Hematopoietic multipotent progenitor cell treated with erythropoietin and hydrocortisone succinate and interleukin-3 and kit ligand, for 17 days (in vitro differentiated cells): ENCODE measurements around the gene NIPBL.
"Not testable (repeated sequence)": the region's sequence is repeated elsewhere in the genome, so short reads cannot be mapped to it uniquely, and the experiment has no call there.

Source experiments
- DNase-seq: peaks from one replicate; pipeline ENCODE4 v3.0.0-alpha.2; 2015; ENCODE audit warnings: low spot score

The NIPBL gene

DNA sequence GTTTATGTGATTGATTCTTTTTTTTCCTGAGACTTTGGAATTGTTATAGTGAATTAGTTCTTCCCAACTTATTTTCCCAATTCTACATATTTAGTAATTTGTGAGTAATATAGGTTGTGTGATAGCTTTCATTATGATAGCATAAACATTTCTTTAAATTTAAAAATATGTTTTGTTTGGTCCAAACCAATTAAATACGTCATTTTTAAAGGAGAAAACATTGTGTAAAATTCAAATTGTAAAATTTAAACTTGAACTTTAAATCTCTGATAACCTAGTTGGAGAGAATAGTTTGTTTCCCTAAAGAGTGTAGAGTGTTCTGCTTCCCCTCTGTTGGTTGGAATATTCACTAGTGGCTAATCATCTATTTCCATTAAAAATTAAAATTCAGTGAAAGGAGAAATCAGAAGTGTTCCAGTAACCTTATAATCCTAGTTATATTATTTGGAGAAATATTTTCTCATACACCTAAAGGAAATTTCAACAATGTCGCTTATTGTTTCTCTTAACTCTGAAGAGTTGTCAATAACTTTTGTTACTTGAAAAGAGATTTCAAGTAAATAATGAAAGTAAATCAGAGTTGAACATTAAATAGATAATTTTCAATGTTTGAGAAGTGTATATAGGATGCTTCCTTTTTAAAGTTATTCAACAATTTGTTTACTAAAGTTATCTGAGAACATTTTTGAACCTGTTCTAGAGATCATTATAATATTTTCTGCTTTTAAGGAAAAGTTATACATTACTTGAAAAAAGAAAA is 2.9 kb downstream of the NIPBL start:
- DNase-seq = peak; percentile 50

GRCh38 chr5:36880761-36881160 is 4.2 kb downstream of the NIPBL start:
- DNase-seq = peak; percentile 45

DNA sequence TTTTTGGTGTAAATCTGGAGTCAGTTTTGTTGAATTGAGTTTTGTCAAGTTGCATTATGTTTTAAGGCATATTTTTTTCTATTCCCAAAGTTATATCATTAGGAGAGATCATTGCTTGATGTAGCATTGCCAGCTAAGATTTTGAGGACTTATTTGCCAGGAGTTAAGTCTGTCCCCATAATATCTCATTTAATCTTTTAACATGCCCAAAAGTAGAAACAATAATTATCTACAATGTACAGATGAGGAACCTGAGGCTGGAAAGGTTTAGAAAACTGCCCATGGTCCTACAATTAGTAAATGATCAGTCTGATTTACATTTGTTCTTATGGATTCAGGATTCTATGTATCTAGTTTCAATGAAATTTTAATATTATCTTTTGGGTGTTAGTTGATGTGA is 4.7 kb downstream of the NIPBL start:
- DNase-seq = no peak

DNA sequence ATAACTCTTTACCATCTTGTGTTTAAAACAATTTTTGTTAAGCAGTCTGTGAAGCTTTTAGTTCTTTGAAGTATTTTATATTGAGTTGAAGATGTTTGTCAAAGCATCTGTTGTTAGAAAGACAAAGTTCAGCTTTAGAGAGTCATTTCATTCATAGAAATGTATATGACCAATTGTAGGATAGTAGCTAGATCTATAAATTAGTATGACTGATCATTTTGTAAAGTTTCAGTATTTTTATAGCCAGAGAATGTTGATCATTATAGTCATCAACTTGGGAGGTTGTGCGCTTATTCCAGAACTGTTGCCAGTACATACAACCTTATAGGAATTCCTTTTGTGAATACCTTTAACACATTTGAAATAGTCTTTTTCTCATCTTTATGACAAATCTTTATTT is 5.2 kb downstream of the NIPBL start:
- DNase-seq = no peak

DNA sequence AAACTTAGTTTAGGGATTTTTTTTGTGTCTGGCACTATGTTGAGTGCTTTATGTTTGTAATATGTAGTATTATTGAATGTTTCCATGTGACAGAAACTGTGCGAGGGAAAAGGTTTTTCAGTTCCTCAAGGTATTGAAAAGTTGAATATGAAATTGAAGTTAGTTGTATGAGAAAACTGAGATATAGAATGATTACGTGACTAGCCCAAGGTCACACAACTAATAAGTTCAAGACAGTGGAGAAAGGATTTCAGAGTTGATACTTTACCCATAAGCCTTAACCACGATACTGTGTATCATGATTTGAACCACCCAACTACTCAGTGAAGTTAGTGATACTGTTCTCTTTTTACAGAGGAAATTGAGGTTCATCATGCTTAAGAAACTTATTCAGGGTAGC is 5.7 kb downstream of the NIPBL start:
- no peak for DNase-seq

DNA sequence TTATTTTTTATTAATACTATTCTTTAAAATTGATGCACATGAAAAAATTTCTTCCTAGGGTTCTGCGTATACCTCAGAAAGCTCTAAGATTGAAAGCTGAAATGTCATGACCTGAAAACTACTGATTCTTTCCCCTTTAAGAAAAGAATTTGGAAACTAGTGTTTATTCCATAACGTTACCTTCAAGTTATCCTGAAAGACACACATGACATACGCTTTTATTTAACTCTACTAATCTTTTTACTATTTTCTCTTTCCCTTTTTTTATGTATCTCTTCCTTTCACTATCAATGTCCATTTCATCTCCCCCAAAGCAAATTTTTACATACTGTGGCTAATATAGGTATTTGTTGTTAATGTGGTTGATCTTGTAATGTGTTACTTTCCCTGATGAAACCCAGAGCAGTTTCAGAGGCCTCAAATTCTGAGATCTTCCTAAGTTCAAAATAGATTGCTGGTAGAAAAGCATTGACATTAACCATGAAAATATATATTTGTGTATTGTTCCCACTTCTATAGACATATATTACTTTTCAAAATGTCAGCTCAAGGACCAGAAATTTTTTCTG is 7.4 kb downstream of the NIPBL start:
- DNase-seq = no peak

DNA sequence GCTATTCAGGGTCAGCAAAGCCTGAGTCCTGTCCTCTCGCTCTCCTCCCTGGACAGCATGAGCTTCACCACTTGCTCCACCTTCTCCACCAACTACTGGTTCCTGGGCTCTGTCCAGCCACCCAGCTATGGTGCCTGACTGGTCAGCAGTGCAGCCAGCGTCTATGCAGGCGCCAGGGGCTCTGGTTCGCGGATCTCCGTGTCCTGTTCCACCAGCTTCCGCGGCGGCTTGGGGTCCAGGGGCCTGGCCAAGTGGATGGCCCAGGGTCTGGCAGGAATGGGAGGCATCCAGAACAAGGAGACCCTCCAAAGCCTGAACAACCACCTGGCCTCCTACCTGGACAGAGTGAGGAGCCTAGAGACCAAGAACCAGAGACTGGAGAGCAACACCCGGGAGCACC is 8.6 kb downstream of the NIPBL start:
- no peak for DNase-seq

GRCh38 chr5:36885566-36886485 is 9.3 kb downstream of the NIPBL start:
- DNase-seq = no peak

DNA sequence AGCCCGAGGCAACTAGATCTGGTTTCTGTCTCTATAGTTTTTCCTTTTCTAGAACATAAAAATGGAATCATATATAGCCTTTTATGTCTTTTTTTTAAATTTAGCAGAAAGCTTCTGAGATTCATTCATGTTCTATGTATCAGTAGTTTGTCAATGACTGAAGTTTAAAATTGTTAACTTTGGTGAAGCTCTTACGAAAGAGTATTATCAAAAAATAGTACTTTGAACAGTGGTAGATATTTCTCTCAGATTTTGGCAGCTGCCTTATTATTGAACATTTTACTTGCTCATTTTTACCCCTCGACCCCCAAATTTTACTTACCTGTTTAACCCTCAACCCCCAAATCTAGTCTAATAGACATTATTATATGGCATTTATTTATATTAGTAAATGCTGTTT is 10.2 kb downstream of the NIPBL start:
- DNase-seq = no peak

DNA sequence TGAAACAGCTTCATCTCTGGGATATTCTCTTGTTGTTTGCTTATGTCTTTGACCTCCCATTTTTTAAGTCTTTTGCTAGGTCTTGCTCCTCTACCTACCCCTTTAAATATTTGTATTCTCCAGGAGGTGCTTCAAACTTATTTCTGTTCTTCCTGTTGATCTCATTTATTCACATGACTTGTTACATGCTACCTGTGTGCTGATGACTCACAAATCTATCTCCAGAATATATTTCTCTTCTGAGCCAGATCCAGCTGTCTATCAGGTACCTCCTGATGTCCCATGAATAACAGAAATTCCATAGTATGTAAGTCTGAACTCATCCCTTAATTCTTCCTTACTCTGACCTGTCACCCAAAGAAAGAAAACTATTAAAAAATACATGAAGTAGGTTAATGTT is 11.0 kb downstream of the NIPBL start:
- DNase-seq = no peak

DNA sequence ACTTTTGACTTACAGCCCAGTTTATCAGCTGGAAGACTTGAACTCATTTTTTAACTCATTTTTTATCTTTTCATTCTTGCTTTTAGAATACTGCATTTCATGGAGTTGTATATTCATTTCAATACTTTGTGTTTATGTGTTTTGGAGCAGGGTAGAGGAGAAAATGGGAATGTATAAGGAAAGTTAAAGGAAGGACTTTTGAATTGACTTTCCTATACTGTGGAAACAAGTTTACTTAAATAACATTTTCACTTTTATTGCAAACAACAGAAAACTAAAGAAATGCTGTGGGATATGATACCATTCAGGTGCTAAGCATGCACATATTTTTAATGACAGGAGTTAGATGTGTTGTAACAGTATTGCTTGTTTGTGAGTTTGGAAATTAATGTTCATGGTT is 11.7 kb downstream of the NIPBL start:
- no peak for DNase-seq

DNA sequence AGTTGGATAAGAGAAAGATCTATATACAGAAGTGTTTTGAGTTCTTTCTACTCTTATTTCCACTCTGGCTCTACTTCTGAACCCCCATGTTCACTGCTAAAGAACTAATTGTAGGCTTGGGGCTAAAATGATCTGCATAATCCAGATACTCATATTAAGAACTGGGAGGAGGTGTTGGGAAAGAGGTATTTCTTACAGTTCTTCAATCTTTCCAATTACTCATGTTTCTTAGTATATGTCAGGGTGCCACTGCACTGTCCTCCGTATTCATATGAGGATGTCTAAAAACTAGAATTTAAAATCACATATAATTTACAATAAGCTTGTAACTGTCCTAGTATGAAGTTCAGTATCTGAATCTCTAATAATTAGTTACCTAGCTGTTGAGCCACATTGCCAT is 12.7 kb downstream of the NIPBL start:
- no peak for DNase-seq

DNA sequence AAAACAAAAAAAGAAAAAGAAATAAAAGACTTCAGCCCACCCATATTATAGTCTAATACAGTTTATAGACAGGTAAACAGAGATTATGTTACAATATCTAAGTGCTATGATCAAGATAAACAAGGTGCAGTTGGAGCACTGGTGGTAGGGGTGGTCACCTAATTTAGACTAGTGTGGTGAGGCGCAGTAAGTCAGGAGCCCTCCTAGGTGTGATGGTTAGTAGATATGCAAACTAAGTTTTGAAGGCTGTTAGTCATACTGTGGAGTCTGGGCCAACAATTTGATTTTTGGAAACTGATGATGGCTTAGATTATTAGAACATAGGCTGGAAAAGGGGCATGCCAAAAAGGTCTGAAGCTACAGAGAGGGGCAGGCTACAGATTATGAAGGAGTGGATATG is 14.7 kb downstream of the NIPBL start:
- no peak for DNase-seq

DNA sequence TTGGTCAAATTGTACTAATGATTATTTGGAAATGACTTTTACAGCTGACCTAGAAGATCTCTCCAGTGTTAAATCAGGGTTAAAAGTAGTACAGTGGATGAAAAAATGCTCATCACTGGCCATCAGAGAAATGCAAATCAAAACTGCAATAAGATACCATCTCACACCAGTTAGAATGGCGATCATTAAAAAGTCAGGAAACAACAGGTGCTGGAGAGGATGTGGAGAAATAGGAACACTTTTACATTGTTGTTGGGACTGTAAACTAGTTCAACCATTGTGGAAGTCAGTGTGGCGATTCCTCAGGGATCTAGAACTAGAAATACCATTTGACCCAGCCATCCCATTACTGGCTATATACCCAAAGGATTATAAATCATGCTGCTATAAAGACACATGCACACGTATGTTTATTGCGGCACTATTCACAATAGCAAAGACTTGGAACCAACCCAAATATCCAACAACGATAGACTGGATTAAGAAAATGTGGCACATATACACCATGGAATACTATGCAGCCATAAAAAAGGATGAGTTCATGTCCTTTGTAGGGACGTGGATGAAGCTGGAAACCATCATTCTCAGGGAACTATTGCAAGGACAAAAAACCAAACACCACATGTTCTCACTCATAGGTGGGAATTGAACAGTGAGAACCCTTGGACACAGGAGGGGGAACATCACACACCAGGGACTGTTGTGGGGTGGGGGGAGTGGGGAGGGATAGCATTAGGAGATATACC is 15.7 kb downstream of the NIPBL start:
- DNase-seq = not testable (repeated sequence)

DNA sequence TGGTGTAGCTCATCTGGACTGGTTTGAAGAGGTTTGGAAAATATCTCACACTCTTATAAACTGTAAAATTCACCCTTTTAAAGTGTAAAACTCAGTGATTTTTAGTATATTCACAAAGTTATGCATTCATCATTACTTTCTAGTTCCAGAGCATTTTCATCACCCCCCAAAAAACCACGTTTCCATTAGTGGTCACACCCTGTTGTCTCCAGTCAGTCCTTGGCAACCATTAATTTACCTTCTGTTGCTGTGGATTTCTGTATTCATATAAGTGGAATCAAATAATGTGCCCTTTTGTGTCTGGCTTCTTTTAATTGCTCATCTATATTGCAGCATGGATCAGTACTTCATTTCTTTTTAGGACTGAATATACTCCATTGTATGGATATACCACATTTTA is 18.4 kb downstream of the NIPBL start:
- DNase-seq = no peak

- no peak for DNase-seq
Observed at GRCh38 chr5:36896476-36896875, 19.9 kb downstream of the NIPBL start.

- no peak for DNase-seq
Observed at GRCh38 chr5:36897616-36898015, 21.0 kb downstream of the NIPBL start.

DNA sequence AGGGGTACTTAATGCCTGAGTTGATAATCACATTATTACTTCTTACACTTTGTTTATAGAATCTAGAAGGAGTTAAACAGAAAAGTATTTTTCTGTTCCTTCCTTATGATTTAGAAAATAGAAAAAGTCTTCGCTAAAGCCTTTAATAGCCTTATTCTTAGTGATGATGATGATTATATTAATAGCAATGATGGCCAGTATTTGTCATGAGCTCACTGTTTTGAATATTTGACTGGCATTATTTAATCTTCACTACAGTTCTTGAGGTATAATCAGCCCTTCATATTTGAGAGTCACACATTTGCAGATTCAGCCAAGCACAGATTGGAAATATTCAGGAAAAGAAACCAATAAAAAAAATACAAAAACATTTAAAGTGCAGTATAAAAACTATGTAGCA is 23.3 kb downstream of the NIPBL start:
- DNase-seq = no peak

DNA sequence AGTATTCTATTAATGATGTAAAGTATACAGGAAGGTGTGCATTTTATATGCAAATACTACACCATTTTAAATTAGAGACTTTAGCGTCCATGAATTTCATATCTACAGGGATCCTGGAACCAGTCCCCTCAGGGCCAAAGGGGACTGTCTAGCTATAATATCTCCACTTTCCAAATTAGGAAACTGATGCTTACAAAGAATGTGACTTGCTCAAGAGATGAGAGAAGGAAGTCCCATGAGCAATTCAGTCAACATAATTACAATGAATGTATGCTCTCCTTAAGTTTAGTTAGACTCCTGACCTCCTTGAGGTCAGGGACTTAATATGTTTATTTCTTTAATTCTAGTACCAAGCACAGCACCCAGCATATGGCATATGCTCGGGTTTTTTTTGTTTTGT is 23.7 kb downstream of the NIPBL start:
- DNase-seq = no peak

GRCh38 chr5:36901077-36901476 is 24.5 kb downstream of the NIPBL start:
- DNase-seq = not testable (repeated sequence)

- no peak for DNase-seq
Observed at GRCh38 chr5:36901856-36902255, 25.3 kb downstream of the NIPBL start.

DNA sequence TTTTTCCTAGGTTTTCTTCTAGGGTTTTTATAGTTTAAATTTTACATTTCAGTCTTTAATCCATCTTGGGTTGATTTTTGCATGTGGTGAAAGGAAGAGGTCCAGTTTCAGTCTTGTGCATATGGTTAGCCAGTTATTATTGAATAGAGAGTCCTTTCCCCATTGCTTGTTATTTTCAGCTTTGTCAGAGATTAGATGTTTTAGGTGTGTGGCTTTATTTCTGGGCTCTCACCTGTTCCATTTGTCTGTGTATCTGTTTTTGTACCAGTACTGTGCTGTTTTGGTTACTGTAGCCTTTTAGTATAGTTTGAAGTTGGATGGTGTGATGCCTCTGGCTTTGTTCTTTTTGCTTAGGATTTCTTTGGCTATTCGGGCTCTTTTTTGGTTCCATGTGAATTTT is 25.8 kb downstream of the NIPBL start:
- DNase-seq = no peak
